ENCODE measurements around the gene SELENOM.
"Not testable (repeated sequence)": the region's sequence is repeated elsewhere in the genome, so short reads cannot be mapped to it uniquely, and the experiment has no call there.

SELENOM gene

DNA sequence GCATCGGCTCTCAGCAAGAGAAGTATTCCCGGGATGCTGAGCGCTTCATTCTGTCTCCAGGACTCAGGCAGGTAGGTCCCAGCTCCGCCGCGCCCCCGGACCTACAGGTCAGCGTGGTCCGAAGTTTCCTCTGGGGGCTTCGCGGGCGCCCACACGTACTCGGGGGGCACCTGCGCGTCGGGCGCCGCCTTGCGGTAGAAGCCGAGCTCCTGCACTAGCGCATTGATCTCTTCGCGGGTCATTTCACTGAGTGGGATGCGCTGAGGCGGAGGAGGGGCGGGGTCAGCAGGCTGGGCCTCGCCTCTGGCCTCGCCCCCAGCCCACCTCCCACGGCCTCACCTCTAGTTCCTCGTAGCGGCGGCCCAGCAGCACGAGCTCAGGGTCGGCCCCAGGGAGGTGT lies 2.5 kb downstream of the SELENOM start:
- DNase-seq = no peak

DNA sequence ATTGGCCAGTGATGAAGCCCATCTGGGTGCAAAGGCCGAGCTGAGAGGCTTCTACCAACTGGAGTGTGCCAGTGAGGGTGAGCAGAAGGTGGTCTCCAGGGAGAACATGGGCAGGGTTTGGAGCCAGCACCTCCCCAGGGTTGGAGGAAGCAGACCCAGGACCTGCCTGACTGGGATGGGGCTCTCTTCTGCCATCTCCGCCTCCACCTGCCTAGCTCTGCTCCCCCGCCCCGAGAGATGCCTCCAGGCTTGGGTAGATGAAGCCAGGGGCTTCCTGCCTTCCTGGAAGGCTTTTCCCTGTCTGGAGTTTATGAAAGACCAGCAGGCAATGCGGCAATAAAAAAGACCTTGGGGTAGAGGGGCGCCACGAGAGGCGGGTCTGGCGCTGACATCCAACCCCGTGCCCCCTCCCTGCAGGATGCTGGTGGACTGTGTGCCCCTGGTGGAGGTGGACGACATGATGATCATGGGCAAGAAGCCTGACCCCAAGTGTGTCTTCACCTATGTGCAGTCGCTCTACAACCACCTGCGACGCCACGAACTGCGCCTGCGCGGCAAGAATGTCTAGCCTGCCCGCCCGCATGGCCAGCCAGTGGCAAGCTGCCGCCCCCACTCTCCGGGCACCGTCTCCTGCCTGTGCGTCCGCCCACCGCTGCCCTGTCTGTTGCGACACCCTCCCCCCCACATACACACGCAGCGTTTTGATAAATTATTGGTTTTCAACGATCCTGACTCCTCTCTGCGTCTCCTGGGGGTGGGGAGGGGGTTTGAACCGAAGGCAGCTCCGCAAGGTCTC lies 3.3 kb downstream of the SELENOM start:
- no peak for DNase-seq

DNA sequence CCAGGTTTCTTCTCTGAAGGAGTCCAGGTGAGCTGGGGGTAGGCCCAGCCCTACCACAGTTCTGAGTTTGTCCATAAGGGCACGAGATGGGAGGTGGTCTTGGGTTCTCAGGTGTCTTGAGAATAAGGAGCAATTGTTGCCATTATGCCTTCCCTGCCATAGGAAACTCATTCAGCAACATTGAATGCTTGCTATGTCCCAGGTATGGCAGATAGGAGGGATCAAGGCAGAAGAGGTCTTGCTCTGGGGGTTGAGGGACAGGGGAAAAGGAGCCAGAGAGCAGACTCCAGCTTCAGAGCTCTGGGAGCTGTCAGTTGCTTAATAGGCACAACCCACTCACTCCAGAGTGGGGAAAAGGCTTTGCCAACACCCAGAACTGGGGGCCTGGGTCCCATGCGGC lies 4.3 kb downstream of the SELENOM start:
- no peak for DNase-seq

DNA sequence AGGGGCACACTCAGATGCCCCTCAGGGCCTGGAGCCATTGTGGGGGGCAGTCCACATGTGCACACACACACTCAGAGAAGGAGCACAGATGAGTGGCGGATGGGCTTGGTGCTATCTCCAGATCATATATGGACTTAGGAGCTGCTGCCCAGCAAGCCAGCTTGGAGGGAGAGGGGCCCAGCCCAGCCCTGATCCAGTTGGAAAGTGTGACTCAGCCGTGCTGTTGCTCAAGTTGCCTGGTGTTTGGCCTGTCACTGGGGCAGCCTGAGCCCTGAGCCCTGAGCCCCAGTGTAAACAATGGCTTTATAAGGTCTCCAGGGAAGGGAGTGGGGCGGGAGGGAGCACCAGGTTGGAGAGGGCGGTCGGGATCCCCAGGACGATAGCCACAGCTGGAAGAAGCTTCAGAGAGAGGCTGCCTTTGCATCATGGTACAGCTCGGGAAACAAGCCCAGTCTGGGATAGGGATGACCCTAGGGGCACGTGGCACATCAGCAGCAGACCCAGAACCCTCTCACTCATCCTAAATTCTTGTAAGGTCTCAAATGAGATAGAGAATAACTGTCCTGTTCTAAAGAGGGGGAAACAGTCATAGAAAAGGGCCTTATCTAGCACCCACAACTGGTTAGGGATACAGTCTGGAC lies 4.8 kb downstream of the SELENOM start:
- DNase-seq = no peak

DNA sequence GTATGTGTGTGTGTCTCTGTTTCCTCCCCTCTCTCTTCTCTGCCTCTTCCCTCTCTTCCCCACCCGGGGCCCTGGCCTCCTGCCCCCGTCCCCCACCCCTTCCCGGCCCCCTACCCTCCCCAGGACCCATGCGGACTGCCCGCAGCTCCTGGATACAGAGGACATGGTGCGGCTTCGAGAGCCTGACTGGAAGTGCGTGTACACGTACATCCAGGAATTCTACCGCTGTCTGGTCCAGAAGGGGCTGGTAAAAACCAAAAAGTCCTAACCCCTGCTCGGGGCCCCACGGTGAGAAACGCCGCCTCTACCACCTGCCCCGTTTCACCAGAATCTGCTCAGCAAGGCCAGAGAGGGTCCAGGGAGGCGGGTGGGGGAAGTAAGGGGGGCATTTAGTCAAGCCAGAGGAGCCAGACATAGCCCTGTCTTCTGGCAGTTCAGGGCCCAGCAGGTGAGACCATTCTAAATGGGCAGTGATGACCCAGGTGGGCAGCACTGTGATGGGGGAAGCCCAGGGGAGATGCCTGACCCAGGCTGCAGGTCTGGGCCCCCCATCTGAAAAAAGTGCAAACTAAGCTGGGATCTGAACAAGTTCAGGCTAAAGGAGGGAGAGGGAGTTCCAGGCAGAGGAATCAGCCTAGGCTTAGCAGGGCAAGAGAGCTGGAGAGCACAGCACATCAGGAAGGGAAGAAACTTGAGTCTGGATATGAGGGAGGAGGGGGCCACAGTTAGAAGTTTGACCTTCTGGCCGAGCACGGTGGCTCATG lies 6.4 kb downstream of the SELENOM start:
- no peak for DNase-seq

DNA sequence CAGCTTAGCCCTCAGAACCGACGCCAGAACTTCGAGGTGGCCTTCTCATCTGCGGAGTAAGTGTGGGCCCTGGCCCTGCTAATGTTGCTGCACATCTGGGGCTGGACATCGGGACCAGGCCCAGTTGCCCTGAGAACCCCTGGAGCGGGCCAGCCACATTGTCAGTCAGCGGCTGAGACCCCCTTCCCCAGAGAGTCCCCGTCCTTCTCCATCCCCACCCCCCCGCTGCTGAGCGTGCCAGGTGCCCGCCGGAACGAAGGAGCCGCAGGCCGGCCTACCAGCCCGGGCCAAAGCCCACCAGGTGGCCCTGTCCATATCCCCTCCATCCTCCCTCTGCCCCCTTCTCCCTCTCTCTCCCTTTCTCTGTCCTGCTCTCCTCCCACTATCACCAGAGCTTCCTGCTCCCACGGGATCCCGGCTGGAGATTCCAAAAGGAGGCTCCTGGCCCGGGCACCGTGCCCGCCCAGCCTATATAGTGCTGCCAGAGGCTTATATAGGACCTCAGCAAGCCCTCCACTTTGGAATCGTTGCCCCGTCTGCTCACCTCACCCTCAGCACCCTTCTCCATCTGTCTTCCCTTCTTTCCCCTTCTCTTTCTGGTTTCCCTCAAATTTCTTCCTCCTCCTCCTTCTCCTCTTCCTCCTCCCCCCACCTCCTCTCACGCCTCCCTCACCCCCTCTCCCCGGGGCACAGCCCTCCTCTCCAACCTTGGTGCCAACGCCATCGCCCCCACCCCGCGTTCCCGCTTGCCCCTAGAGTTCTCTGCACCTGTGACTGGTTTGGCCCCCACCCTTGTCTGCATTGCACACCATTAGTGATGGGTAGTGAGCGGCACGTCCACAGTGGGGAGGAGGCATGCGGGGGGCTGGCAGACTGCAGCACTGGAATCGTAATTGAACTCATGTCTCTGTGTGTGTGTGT lies 7.3 kb downstream of the SELENOM start:
- no peak for DNase-seq

DNA sequence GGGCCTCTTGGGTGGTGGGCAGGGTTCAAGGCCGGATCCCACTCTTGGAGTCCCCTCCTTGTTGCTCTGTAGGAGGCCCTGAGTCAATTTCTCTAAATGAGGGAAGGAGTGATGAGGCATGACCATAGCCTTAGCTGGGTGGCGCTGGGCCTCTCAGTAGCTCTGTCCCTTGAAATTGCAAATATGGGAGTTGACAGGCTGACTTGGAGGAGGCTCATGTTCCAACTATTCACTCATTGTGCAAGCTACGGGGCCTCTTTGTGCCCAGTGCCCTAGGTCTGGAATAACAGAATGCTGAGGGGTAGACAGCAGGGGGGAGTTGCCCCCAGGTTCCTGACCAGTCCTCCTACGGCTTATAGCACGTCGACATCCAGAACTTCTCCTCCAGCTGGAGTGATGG lies 8.0 kb downstream of the SELENOM start:
- DNase-seq = no peak

DNA sequence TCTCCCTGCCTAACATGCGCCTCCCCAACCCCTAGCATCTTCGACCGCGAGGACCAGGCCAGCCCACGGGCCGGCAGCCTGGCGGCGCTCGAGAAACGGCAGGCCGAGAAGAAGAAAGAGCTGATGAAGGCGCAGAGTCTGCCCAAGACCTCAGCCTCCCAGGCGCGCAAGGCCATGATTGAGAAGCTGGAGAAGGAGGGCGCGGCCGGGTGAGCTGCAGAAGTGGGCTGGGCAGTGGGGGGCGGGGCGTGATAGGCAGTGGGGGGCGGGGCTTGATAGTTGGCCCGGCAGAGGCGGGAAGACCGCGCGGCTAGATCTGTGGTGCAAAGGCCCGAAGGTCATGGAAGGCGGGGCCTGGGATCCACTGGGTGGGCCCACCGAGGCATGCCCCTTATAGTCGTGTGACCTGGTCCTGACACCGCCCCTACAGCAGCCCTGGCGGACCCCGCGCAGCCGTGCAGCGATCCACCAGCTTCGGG lies 8.7 kb downstream of the SELENOM start:
- DNase-seq = no peak

DNA sequence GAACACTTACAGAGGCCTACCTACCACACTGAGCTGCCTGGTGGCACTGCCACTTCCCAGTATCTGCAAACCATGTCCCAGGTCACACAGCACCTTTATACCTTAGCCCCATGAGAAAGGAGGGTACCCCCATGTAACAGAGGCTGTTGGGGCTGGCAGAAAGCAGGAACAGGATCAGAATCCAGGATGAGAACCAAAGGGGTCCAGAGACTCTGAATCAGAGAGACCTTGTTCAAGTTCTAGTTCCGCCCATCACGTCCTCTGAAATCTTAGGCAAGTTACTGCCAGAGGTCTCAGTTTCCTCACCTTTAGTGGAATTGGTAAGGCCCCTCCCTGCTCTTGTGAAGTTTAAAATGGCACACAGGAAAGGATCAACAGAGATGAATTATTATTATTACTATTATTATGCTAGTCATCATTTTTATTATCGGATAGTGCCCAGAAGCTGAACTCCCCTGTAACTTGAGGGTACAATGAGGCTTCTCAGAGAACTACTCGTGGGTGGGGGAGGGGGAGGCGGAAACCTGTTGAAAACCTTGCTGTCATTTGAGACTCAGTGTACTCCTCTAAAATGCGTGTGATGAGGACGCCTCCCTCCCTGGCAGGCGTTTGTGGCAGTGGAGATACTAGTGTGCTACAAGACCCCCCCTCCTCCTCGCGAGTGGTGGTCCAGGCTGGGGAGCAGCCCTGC lies 9.3 kb downstream of the SELENOM start:
- no peak for DNase-seq

DNA sequence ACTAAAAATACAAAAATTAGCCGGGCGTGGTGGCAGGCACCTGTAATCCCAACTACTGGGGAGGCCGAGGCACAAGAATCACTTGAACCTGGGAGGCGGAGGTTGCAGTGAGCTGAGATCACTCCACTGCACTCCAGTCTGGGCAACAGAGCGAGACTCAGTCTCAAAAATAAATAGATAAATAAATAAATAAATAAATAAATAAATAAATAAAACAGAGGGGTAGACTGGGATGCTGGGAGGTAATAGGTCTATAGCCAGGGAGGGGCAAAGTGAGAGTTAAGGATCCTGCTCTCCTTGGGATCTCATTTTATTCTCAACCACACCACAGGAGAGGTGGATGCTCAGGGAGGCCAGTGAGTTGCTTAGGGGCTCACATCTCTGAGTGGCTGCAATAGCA lies 9.8 kb downstream of the SELENOM start:
- not testable (repeated sequence) for DNase-seq

DNA sequence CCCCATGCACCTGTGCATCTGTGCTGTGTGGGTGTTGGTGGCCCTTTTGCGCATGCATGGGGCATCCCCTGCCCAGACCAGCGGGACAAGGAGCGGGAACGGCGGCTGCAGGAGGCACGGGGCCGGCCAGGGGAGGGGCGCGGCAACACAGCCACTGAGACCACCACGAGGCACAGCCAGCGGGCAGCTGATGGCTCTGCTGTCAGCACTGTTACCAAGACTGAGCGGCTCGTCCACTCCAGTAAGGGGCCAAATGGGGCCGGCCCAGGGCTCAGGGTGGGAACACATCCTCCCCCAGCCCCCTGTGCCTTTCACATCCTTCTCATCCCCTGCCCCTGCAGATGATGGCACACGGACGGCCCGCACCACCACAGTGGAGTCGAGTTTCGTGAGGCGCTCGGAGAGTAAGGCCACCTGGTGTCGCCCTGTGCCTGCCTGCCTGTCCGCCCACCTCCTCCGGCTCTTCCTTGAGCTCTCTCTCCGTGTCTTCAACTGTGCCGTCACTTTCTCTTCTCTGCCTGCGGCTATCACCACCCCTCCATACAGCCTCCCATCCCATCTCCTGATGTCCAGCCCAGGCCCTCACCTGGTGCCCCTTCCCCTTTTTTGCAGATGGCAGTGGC lies 10.6 kb downstream of the SELENOM start:
- no peak for DNase-seq

DNA sequence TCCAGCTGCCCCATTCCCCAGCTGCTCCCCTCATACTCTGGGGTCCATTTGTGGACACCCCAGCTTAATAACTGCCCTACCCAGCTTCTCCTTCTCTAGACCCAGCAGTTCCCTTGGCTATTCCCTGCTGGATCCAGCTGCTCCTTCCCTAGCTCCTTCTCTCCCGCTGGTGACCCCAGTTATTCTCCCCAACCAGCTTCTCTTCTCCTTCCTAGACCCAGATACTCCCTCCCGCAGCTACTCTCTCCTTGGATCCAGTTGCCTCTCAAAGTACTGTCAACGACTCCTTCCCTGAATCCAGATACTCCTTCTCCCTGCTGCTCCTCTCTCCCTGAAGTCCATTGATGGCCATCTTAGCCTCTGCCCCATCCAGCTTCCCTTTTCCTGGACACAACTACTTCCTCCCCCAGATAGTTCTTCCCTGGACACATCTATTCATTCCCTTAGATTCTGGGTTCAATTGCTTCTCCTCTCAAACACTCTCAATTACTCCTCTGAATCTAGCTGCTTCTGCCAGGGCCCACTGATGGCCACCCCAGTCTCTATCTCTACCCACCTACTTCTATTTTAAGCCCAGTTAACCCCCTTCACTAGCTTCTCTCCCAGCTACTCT lies 11.6 kb downstream of the SELENOM start:
- no peak for DNase-seq

DNA sequence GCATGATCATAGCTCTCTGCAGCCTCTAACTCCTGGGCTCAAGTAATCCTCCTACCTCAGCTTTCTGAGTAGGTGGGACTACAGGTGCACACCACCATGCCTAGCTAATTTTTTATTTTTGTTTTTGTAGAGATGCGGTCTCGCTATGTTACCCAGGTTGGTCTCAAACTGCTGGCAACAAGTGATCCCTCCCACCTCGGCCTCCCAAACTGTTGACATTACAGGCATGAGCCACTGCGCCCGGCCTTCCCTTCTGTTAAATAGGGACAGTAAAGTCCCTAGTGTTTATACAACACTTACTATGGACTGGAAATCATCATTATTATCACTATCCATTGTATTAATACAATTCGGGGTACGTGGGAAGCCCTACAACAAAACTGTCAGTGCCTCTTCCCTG lies 12.6 kb downstream of the SELENOM start:
- no peak for DNase-seq

DNA sequence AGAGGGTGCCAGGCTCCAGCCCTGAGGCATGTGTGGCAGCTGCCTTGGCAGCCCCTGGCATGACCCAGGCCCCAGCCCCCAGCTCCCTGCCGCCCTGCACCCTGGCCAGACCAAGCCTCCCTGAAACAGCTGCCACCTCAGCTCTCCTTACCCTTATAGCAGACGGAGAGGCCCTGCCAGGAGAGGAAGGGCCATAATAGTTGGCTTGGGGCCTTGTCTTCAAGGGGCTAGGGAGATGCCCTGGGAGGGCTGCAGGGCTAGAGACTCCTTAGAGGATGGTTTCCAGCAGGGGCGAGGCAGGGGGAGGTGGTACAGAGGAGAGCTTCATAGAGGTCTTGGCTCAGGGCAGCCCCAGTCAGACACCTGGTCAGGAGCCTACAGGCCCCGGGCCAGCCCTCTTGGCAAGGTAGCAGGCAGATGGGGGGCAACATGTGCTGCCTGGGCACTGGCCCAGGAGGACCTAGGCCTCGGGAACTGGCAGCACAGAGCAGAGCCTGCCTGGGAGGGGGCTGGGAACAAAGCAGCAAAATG lies 13.3 kb downstream of the SELENOM start:
- DNase-seq = no peak

DNA sequence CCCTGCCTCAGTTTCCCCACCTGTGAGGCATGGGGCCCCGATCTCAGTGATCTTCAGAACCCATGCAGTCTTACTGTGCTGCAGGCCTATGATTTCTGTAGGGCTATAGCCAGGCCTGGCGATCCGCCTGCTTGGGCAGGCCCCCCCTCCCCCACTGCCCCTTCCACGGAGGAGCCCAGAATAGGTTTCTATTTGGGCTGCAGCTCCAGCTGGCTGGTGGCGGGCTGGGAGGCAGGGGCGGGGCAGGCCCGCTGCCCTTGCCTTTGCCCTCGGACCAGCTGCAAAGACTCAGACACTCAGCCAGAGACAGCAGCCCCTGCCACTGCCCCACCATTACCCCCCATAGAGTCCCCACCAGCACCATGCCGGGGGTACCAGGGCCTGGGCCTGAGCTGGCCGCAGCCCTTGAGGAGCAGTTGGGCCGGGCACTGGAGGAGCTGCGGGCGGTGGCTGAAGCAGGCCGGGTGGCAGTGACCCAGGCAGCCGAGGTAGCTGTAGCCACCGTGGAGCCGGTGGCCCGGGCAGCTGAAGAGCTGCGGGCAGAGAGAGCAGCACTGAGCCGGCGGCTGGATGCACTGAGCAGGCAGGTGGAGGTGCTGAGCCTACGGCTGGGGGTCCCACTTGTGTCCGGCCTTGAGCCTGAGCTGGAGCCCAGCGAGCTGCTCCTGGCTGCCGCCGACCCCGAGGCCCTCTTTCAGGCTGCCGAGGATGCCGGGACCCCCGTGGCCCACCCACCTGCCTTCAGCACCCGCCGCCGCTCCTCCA lies 14.1 kb downstream of the SELENOM start:
- no peak for DNase-seq

DNA sequence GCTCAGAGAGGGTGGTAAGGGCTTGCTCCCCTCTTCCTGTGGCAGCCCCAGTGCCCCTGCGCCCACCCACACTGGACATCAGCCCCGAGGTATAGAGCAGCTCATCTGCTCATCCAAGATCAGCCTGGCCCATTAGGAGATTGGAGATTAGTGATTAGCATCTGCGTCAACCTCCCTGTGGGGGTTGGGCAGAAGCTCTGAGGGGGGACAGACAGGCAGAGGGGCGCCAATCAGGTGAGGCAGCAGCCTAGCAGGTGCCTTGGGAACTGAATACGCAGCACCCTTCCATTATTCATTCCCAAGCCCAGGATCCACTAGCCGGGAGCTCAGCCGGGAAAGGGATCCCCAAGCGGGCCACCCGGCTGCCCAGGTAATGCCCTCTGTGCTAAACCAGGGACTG lies 15.2 kb downstream of the SELENOM start:
- DNase-seq = no peak

DNA sequence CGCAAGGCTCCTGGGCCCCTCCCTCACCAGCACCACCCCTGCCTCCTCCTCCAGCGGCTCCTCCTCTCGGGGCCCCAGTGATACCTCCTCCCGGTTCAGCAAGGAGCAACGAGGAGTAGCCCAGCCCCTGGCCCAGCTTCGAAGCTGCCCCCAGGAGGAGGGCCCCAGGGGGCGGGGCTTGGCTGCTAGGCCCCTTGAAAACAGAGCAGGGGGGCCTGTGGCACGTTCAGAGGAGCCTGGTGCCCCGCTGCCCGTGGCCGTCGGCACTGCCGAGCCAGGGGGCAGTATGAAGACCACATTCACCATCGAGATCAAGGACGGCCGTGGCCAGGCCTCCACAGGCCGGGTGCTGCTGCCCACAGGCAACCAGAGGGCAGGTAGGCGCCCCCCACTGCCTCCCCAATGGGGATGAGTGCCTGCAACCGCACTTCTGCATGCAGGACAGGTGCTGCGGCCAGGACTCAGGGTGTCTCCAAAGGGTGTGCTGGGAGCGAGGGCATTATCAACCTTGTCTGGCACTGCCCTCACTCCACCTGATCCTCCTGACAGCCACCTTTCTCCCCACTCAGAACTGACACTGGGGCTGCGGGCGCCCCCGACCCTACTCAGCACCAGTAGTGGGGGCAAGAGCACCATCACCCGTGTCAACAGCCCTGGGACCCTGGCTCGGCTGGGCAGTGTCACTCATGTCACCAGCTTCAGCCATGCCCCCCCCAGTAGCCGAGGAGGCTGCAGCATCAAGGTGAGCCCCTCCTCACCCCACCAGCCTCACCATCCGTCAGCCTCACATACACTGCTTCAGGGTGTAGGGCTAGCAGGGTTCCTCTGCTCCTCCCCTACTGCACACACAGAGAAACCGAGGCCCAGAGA lies 16.0 kb downstream of the SELENOM start:
- DNase-seq = no peak

DNA sequence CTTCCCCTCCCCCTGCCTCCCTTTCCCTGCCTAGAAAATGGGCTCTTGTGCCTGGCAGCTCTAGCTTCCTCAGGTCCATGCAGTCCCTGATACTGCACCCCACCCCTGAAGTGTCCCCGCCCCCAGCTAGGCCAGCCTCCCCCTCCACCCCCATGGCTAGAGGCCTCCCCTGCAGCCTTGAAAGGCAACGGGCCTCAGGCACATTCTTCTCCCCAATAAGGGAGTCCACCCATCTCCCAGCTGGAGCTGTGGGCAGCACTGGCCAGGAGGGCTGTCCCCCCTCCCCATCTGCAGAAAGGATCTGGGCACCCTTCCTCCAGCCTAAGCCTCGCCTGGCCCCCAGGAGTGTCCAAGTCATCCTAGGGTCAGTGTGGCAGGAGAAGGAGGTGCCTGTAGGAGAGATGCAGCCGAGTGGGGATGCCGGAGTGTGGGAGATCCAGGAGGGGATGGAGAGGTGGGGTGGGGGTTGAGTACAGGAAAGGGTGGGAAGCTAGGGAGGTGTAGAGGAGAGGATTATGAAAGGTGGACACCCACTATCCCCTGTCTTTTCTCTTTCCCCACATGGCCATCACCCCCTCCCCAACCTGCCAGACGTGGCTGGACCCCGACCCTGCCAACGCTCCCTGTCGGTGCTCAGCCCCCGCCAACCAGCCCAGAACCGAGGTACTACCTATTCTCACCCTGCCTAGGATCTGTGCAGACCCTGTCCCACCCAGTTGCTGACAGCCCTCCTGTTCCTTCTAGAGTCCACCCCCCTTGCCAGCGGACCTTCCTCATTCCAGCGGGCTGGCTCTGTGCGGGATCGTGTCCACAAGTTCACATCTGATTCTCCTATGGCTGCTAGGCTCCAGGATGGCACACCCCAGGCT lies 16.9 kb downstream of the SELENOM start:
- DNase-seq = no peak
